Spleen (tissue), 11 donors: ENCODE measurements around the gene CHCHD6. TPM values are rescaled to one million over a fixed set of nuclear protein-coding genes. Genes with fewer than 3 reads are reported as not detected.

Source experiments
- DNase-seq: peaks from one replicate; pipeline ENCODE4 v3.0.0-alpha.2; 2020
- H3K27ac ChIP-seq, 8 donors: fragments of 200-600 bp; sonication (generic) in 7 of 8; 1 replicate in 4 of 8; 2 replicates in 4 of 8; pipeline versions ENCODE4 v1.5.0 to v1.8.0; 2016 to 2021; ENCODE audit warnings: inconsistent platforms in 4 of 8, mild to moderate bottlenecking in 4 of 8, moderate library complexity in 1 of 8
- H3K27me3 ChIP-seq, 7 donors: fragments of 200-600 bp; sonication (generic) in 6 of 7; replicated peaks in 1 of 7; 1 replicate in 4 of 7; 2 replicates in 3 of 7; pipeline versions ENCODE4 v1.5.0 to v1.8.0; 2016 to 2021; ENCODE audit warnings: inconsistent platforms in 3 of 7, mild to moderate bottlenecking in 1 of 7
- H3K36me3 ChIP-seq, 6 donors: fragments of 200-600 bp; sonication (generic) in 5 of 6; 1 replicate in 4 of 6; 2 replicates in 2 of 6; pipeline versions ENCODE4 v1.5.0 to v1.8.0; 2016 to 2021; ENCODE audit warnings: inconsistent platforms in 2 of 6
- H3K4me1 ChIP-seq, 6 donors: fragments of 200-600 bp; sonication (generic) in 5 of 6; 1 replicate in 3 of 6; 2 replicates in 3 of 6; pipeline versions ENCODE4 v1.5.0 to v1.8.0; 2016 to 2021; ENCODE audit warnings: inconsistent platforms in 3 of 6
- H3K4me3 ChIP-seq, 8 donors: fragments of 200-600 bp; sonication (generic) in 7 of 8; 1 replicate in 4 of 8; 2 replicates in 4 of 8; pipeline versions ENCODE4 v1.5.0 to v1.8.0; 2016 to 2021; ENCODE audit warnings: inconsistent platforms in 4 of 8, mild to moderate bottlenecking in 4 of 8, moderate library complexity in 2 of 8
- H3K9me3 ChIP-seq, 8 donors: fragments of 200-600 bp; sonication (generic) in 7 of 8; 1 replicate in 4 of 8; 2 replicates in 4 of 8; pipeline versions ENCODE4 v1.5.0 to v1.8.0; 2016 to 2021; ENCODE audit warnings: inconsistent platforms in 4 of 8
- POLR2A ChIP-seq, 3 donors: fragments of 450-650 bp; IDR thresholded peaks; one replicate each; pipeline ENCODE4 v1.5.1; 2017; ENCODE audit warnings: antibody characterized with exemption in 3 of 3, mild to moderate bottlenecking in 1 of 3
- POLR2AphosphoS5 ChIP-seq, 3 donors: sonication (generic); formaldehyde crosslinking; IDR thresholded peaks; one replicate each; pipeline ENCODE4 v1.5.1; 2017; ENCODE audit warnings: antibody characterized with exemption in 3 of 3
- WGBS, 5 donors: extraction: QIAGEN DNeasy Blood & Tissue Kit in 3 of 5; methylation state at CpG; one replicate each; pipeline versions ENCODE4 v1.1.5 to v1.1.7; 2013 to 2018; 5-methylcytosine and 5-hydroxymethylcytosine counted together
- intact Hi-C: fragments of 100-400 bp; cut with DNase I; formaldehyde crosslinking; loops from one replicate; pipeline ENCODE4 v1.15.0; 2023; ENCODE audit warnings: low total_unique reads
- polyA plus RNA-seq, 3 donors: library from polyadenylated mRNA; stranded (reverse); fragments of 200-250 nt; gene quantifications; one replicate each; pipeline ENCODE4 v1.2.1, GENCODE V29; 2013
- total RNA-seq, 7 donors: library from RNA; depleted of rRNA in 3 of 7; stranded (reverse); fragments of >200 nt in 3 of 7; fragmentation: NEBNext Ultra II Directional in 4 of 7; extraction: Animal tissue kit (Norgen Biotek cat#: 25700) in 4 of 7; gene quantifications; one replicate each; pipeline versions ENCODE4 v1.1.0 to v1.2.1, GENCODE V29; 2016 to 2021
- TF ChIP-seq, protein P1 (sequence below), 11 experiments: fragments of 200-600 bp in 7 of 11; fragments of 450-650 bp in 4 of 11; sonication (generic) in 4 of 11; IDR thresholded peaks in 8 of 11; conservative IDR thresholded peaks in 3 of 11; 1 replicate in 7 of 11; 2 replicates in 4 of 11; pipeline versions ENCODE4 v1.4.0 to v1.8.0; 2016 to 2021; ENCODE audit warnings: antibody characterized with exemption in 11 of 11, inconsistent platforms in 4 of 11, mild to moderate bottlenecking in 1 of 11
- donor health status: healthy with polysubstance abuse.
- donor health status: DM: no; HTN: no; CAD: no; lungs with moderate emphysema.
- donor health status: DM: no; HTN: no; CAD: no.
- donor health status: Bipolar disorder and iron deficiency.
- donor health status: healthy.
- donor health status: DM: no; HTN: no; CAD: no.
- donor health status: DM: yes; HTN: yes; CAD: no.

The CHCHD6 gene
- total and polyA plus RNA-seq, 10 donors = 6.3 to 39.1 (median 11.8) TPM

DNA sequence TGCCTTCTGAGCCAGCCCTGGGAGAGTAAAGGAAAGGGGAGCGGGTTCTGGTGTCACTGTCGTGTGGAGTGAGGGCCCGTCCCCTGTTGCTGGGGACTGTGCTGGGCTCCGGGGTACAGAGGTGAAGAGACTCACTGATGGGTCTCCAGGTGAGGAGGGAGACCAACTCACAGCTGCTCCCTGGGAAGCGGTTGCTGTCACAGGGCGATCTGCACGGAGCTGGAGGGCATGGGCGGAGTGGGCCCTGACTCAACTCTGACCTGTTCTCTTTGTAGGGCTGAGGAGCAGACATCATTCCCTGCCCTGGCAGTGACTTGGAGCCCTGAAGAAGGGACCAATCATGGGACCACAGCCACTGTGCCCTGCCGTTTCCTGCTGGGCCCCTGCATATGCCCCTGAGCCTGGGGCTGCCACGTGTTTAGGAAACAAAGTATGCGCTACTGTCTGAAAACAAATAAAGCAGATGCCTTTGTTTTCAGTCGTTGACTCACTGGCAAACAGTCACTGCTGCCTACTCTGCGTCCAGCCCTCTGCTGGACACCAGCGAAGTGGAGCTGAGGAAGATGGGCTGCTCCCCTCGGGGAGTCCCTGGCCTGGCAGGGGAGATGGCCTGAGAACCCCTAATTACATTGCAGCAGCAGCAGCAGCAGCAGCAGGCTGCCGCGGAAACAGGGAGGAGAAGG is 256.0 kb downstream of the CHCHD6 start:
- TF ChIP-seq POLR2AphosphoS5 (IDR thresholded peaks at IDR 0.05) (no peak), POLR2A (IDR thresholded peaks at IDR 0.05) (no peak)
- TF ChIP-seq, protein P1, sequence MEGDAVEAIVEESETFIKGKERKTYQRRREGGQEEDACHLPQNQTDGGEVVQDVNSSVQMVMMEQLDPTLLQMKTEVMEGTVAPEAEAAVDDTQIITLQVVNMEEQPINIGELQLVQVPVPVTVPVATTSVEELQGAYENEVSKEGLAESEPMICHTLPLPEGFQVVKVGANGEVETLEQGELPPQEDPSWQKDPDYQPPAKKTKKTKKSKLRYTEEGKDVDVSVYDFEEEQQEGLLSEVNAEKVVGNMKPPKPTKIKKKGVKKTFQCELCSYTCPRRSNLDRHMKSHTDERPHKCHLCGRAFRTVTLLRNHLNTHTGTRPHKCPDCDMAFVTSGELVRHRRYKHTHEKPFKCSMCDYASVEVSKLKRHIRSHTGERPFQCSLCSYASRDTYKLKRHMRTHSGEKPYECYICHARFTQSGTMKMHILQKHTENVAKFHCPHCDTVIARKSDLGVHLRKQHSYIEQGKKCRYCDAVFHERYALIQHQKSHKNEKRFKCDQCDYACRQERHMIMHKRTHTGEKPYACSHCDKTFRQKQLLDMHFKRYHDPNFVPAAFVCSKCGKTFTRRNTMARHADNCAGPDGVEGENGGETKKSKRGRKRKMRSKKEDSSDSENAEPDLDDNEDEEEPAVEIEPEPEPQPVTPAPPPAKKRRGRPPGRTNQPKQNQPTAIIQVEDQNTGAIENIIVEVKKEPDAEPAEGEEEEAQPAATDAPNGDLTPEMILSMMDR (IDR thresholded peaks at IDR 0.05 in 8 of 11, conservative IDR thresholded peaks at IDR 0.05 in 3 of 11) = peak in 4 of 11 experiments; percentile 9 to 33 (median 19)

GRCh38 chr3:126960604-126960995 is 256.6 kb downstream of the CHCHD6 start:
- H3K27ac ChIP-seq = peak overlapping the region in 6 of 8 donors; percentile 15 to 74 (median 60)
- intact Hi-C loops = no loop called here
- no peaks in the 10 kb centered on the region for H3K9me3 ChIP-seq
- peaks cover 0 to 11% (median 0%) of the 10 kb centered on the region in 6 donors for H3K36me3 ChIP-seq
- peak; percentile 80 for DNase-seq
- no peak overlapping the region for H3K4me3 ChIP-seq
- TF ChIP-seq POLR2A (IDR thresholded peaks at IDR 0.05) (no peak), POLR2AphosphoS5 (IDR thresholded peaks at IDR 0.05) (peak in 2 of 3 donors; percentile 53 to 71)
- TF ChIP-seq, protein P1 (IDR thresholded peaks at IDR 0.05 in 8 of 11, conservative IDR thresholded peaks at IDR 0.05 in 3 of 11) = peak in 2 of 11 experiments; percentile 0 to 12
- H3K27me3 ChIP-seq = no peaks in the 10 kb centered on the region
- WGBS, 5 donors = 61 to 88% (median 68%) methylated on average over 16 to 17 of the region's 17 CpGs
- H3K4me1 ChIP-seq = peaks cover 10 to 50% (median 29%) of the 10 kb centered on the region in 6 donors

More for the DNA sequence above, 256.0 kb downstream of the CHCHD6 start:
- peaks cover 10 to 55% (median 33%) of the 10 kb centered on the region in 6 donors for H3K4me1 ChIP-seq
- 65 to 80% (median 79%) methylated on average over 16 to 17 of the region's 17 CpGs for WGBS, 5 donors
- H3K4me3 ChIP-seq = no peak overlapping the region
- intact Hi-C loops = no loop called here
- DNase-seq = peak; percentile 68
- H3K27ac ChIP-seq = peak overlapping the region in 5 of 8 donors; percentile 48 to 74 (median 66)
- H3K36me3 ChIP-seq = peaks cover 0 to 11% (median 0%) of the 10 kb centered on the region in 6 donors
- H3K27me3 ChIP-seq = no peaks in the 10 kb centered on the region
- no peaks in the 10 kb centered on the region for H3K9me3 ChIP-seq

DNA sequence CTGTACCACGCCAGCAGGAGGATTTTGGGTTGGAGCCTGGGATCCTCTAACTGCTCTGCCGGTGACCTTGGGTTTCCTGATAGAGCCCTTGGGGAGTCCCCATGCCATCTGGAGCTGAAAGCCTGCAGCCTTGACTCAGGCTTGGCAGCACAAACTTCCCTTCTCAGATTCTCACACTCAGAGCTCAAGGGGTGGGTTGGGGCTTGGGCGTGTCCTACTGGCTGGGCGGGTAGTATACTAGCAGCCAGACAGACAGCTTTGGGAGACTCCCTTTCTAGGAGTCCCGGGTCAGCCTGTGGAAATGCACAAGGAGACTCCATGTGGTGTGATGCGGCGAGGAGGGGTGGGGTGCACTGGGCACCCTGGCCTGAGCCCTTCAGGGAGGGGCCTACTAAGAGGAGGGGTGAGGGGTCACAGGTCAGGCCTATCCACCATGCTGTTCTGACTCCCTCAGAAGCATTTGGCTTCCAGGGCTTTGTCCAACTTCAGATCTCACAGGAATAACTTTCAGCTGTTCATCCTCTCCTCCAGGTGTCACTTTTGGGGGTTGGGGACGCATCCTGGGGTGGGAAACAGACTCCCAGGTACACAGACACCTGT is 257.3 kb downstream of the CHCHD6 start:
- intact Hi-C loops = no loop called here
- no peaks in the 10 kb centered on the region for H3K27me3 ChIP-seq
- no peaks in the 10 kb centered on the region for H3K9me3 ChIP-seq
- H3K4me3 ChIP-seq = no peak overlapping the region
- WGBS, 5 donors = 48 to 69% (median 62%) methylated on average over 4 to 8 of the region's 8 CpGs
- DNase-seq = peak; percentile 86
- TF ChIP-seq POLR2AphosphoS5 (IDR thresholded peaks at IDR 0.05) = peak in 2 of 3 donors; percentile 39 to 48
- TF ChIP-seq, protein P1 (IDR thresholded peaks at IDR 0.05 in 8 of 11, conservative IDR thresholded peaks at IDR 0.05 in 3 of 11) = no peak
- H3K27ac ChIP-seq = peak overlapping the region in 6 of 8 donors; percentile 15 to 74 (median 60)
- peaks cover 10 to 43% (median 26%) of the 10 kb centered on the region in 6 donors for H3K4me1 ChIP-seq
- peaks cover 0 to 11% (median 0%) of the 10 kb centered on the region in 6 donors for H3K36me3 ChIP-seq
